ENCODE results near the gene KRTAP10-3. TPM values are rescaled to one million over a fixed set of nuclear protein-coding genes. Genes with fewer than 3 reads are reported as not detected.

KRTAP10-3 gene
- total RNA-seq, 1 donor from 2014 or later = not detected

GRCh38 chr21:44529011-44529421 lies 29.6 kb downstream of the KRTAP10-3 start:
- peaks cover 10% of the 10 kb centered on the region for H3K9me3 Mint-ChIP-seq (ENCODE audit: unreplicated experiment)
- peaks cover 5% of the 10 kb centered on the region for H3K27me3 Mint-ChIP-seq (ENCODE audit: unreplicated experiment)
- no peak overlapping the region for H3K4me3 Mint-ChIP-seq (ENCODE audit: unreplicated experiment)
- no peak overlapping the region for H3K27ac Mint-ChIP-seq (ENCODE audit: unreplicated experiment)
- H3K36me3 Mint-ChIP-seq (ENCODE audit: unreplicated experiment) = peaks cover 6% of the 10 kb centered on the region
- TF ChIP-seq CTCF (IDR thresholded peaks at IDR 0.05; ENCODE audit: partially characterized antibody, unreplicated experiment) = no peak
- H3K4me1 Mint-ChIP-seq (ENCODE audit: low read depth, unreplicated experiment) = peaks cover 8% of the 10 kb centered on the region
- DNase-seq = peak; percentile 14

GRCh38 chr21:44528634-44528995 lies 30.0 kb downstream of the KRTAP10-3 start:
- H3K27me3 Mint-ChIP-seq (ENCODE audit: unreplicated experiment) = peaks cover 5% of the 10 kb centered on the region
- TF ChIP-seq CTCF (IDR thresholded peaks at IDR 0.05; ENCODE audit: partially characterized antibody, unreplicated experiment) = no peak
- peak; percentile 5 for DNase-seq
- no peak overlapping the region for H3K27ac Mint-ChIP-seq (ENCODE audit: unreplicated experiment)
- no peak overlapping the region for H3K4me3 Mint-ChIP-seq (ENCODE audit: unreplicated experiment)
- peaks cover 8% of the 10 kb centered on the region for H3K4me1 Mint-ChIP-seq (ENCODE audit: low read depth, unreplicated experiment)
- H3K9me3 Mint-ChIP-seq (ENCODE audit: unreplicated experiment) = peaks cover 10% of the 10 kb centered on the region
- peaks cover 6% of the 10 kb centered on the region for H3K36me3 Mint-ChIP-seq (ENCODE audit: unreplicated experiment)

- H3K4me3 Mint-ChIP-seq (ENCODE audit: unreplicated experiment) = no peak overlapping the region
- TF ChIP-seq CTCF (IDR thresholded peaks at IDR 0.05; ENCODE audit: partially characterized antibody, unreplicated experiment) = no peak
- H3K9me3 Mint-ChIP-seq (ENCODE audit: unreplicated experiment) = peaks cover 10% of the 10 kb centered on the region
- H3K27ac Mint-ChIP-seq (ENCODE audit: unreplicated experiment) = no peak overlapping the region
- peaks cover 5% of the 10 kb centered on the region for H3K27me3 Mint-ChIP-seq (ENCODE audit: unreplicated experiment)
- H3K4me1 Mint-ChIP-seq (ENCODE audit: low read depth, unreplicated experiment) = peaks cover 8% of the 10 kb centered on the region
- peaks cover 6% of the 10 kb centered on the region for H3K36me3 Mint-ChIP-seq (ENCODE audit: unreplicated experiment)
- peak; percentile 5 for DNase-seq
Observed at GRCh38 chr21:44527983-44528633, 30.5 kb downstream of the KRTAP10-3 start.

GRCh38 chr21:44527156-44527982 lies 31.2 kb downstream of the KRTAP10-3 start:
- peak; percentile 5 for DNase-seq
- no peak for TF ChIP-seq CTCF (IDR thresholded peaks at IDR 0.05; ENCODE audit: partially characterized antibody, unreplicated experiment)
- H3K9me3 Mint-ChIP-seq (ENCODE audit: unreplicated experiment) = peaks cover 10% of the 10 kb centered on the region

More at GRCh38 chr21:44527156-44527982, 31.2 kb downstream of the KRTAP10-3 start:
- no peak overlapping the region for H3K27ac Mint-ChIP-seq (ENCODE audit: unreplicated experiment)
- peaks cover 5% of the 10 kb centered on the region for H3K27me3 Mint-ChIP-seq (ENCODE audit: unreplicated experiment)
- H3K4me3 Mint-ChIP-seq (ENCODE audit: unreplicated experiment) = no peak overlapping the region
- H3K4me1 Mint-ChIP-seq (ENCODE audit: low read depth, unreplicated experiment) = peaks cover 8% of the 10 kb centered on the region
- H3K36me3 Mint-ChIP-seq (ENCODE audit: unreplicated experiment) = peaks cover 6% of the 10 kb centered on the region

Measured in glutamatergic neuron (in vitro differentiated cells).